ENCODE measurements around the gene CPE.

CPE gene

GRCh38 chr4:165364452-165365080, 14.2 kb upstream of the CPE start:
- no peak for DNase-seq (ENCODE audit: low read depth in 2 of 2)

- no peak for DNase-seq (ENCODE audit: low read depth in 2 of 2)
Observed at GRCh38 chr4:165367040-165367439, 11.8 kb upstream of the CPE start.

GRCh38 chr4:165368114-165368513, 10.7 kb upstream of the CPE start:
- DNase-seq (ENCODE audit: low read depth in 2 of 2): no peak

- DNase-seq (ENCODE audit: low read depth in 2 of 2): no peak
Observed at GRCh38 chr4:165368567-165368966, 10.2 kb upstream of the CPE start.

- no peak for DNase-seq (ENCODE audit: low read depth in 2 of 2)
Observed at GRCh38 chr4:165369522-165369921, 9.3 kb upstream of the CPE start.

GRCh38 chr4:165370530-165370929, 8.3 kb upstream of the CPE start:
- DNase-seq (ENCODE audit: low read depth in 2 of 2): no peak

GRCh38 chr4:165375465-165375864, 3.3 kb upstream of the CPE start:
- DNase-seq (ENCODE audit: low read depth in 2 of 2): no peak

- DNase-seq (ENCODE audit: low read depth in 2 of 2): no peak
Observed at GRCh38 chr4:165378398-165378744, 437 bp upstream of the CPE start.

GRCh38 chr4:165379678-165380064, 863 bp downstream of the CPE start:
- no peak for DNase-seq (ENCODE audit: low read depth in 2 of 2)

- DNase-seq (ENCODE audit: low read depth in 2 of 2): no peak
Observed at GRCh38 chr4:165380805-165381204, 2.0 kb downstream of the CPE start.

GRCh38 chr4:165381821-165382373, 3.1 kb downstream of the CPE start:
- DNase-seq (ENCODE audit: low read depth in 2 of 2): no peak

- no peak for DNase-seq (ENCODE audit: low read depth in 2 of 2)
Observed at GRCh38 chr4:165382640-165383039, 3.8 kb downstream of the CPE start.

- no peak for DNase-seq (ENCODE audit: low read depth in 2 of 2)
Observed at GRCh38 chr4:165383591-165384073, 4.8 kb downstream of the CPE start.

GRCh38 chr4:165384186-165384585, 5.4 kb downstream of the CPE start:
- DNase-seq (ENCODE audit: low read depth in 2 of 2): no peak

GRCh38 chr4:165384598-165384997, 5.8 kb downstream of the CPE start:
- no peak for DNase-seq (ENCODE audit: low read depth in 2 of 2)

GRCh38 chr4:165385126-165385525, 6.3 kb downstream of the CPE start:
- no peak for DNase-seq (ENCODE audit: low read depth in 2 of 2)

GRCh38 chr4:165386328-165386727, 7.5 kb downstream of the CPE start:
- DNase-seq (ENCODE audit: low read depth in 2 of 2): no peak

GRCh38 chr4:165388756-165389155, 9.9 kb downstream of the CPE start:
- DNase-seq (ENCODE audit: low read depth in 2 of 2): no peak

GRCh38 chr4:165393051-165393450, 14.2 kb downstream of the CPE start:
- DNase-seq (ENCODE audit: low read depth in 2 of 2): no peak

- DNase-seq (ENCODE audit: low read depth in 2 of 2): no peak
Observed at GRCh38 chr4:165393704-165394103, 14.9 kb downstream of the CPE start.

- DNase-seq (ENCODE audit: low read depth in 2 of 2): no peak
Observed at GRCh38 chr4:165394275-165394674, 15.5 kb downstream of the CPE start.

- no peak for DNase-seq (ENCODE audit: low read depth in 2 of 2)
Observed at GRCh38 chr4:165398570-165398969, 19.8 kb downstream of the CPE start.

GRCh38 chr4:165402375-165402774, 23.6 kb downstream of the CPE start:
- DNase-seq (ENCODE audit: low read depth in 2 of 2): no peak

GRCh38 chr4:165403048-165403447, 24.2 kb downstream of the CPE start:
- DNase-seq (ENCODE audit: low read depth in 2 of 2): no peak

All from activated CD4-positive, alpha-beta T cell treated with anti-CD3 and anti-CD28 coated beads for 24 hours (primary cell).